ENCODE data around the gene MDH2.
A peak's percentile ranks its signal among the peaks of the same experiment; 100 is the strongest.
"Not testable (repeated sequence)": the region's sequence is repeated elsewhere in the genome, so short reads cannot be mapped to it uniquely, and the experiment has no call there.

Gene MDH2

GRCh38 chr7:76108540-76109233 lies 60.8 kb downstream of the MDH2 start:
- peak; percentile 87 for DNase-seq (ENCODE audit: low spot score)

- not testable (repeated sequence) for DNase-seq (ENCODE audit: low spot score)
These were observed 65.2 kb downstream of the MDH2 start for GRCh38 chr7:76113042-76113630.

GRCh38 chr7:76114742-76115141 lies 66.8 kb downstream of the MDH2 start:
- DNase-seq (ENCODE audit: low spot score), result not testable (repeated sequence)
